DMS153 treated with DMSO at 0.1 percent for 48 hours (cell line): Measurements from ENCODE around the gene EME2.
A peak's percentile ranks its signal among the peaks of the same experiment; 100 is the strongest.
"Not testable (repeated sequence)": the region's sequence is repeated elsewhere in the genome, so short reads cannot be mapped to it uniquely, and the experiment has no call there.

Source experiments
- DNase-seq: peaks from one replicate; lab custom pipeline; 2025; ENCODE audit not compliant: unreplicated experiment; lab: John Stamatoyannopoulos, UW

EME2 gene

GRCh38 chr16:1772362-1772907 is at the start of gene EME2:
EME2 (plus strand) TSS chr16:1772810; CDS start chr16:1773228, 418 bp downstream.
- DNase-seq: no peak

GRCh38 chr16:1723450-1724147 is 49.0 kb upstream of the EME2 start:
- DNase-seq: peak; percentile 4

GRCh38 chr16:1724491-1724890 is 48.1 kb upstream of the EME2 start:
- no peak for DNase-seq

- no peak for DNase-seq
These were observed 45.7 kb upstream of the EME2 start for GRCh38 chr16:1726661-1727502.

GRCh38 chr16:1727651-1728624 is 44.7 kb upstream of the EME2 start:
- no peak for DNase-seq

- DNase-seq: no peak
These were observed 43.6 kb upstream of the EME2 start for GRCh38 chr16:1729026-1729425.

- DNase-seq: no peak
These were observed 43.2 kb upstream of the EME2 start for GRCh38 chr16:1729445-1729844.

GRCh38 chr16:1731073-1731472 is 41.5 kb upstream of the EME2 start:
- DNase-seq: no peak

- DNase-seq: no peak
These were observed 41.0 kb upstream of the EME2 start for GRCh38 chr16:1731603-1732002.

GRCh38 chr16:1732071-1732470 is 40.5 kb upstream of the EME2 start:
- no peak for DNase-seq

- DNase-seq: not testable (repeated sequence)
These were observed 40.0 kb upstream of the EME2 start for GRCh38 chr16:1732551-1732987.

- no peak for DNase-seq
These were observed 38.5 kb upstream of the EME2 start for GRCh38 chr16:1734123-1734522.

GRCh38 chr16:1734816-1735215 is 37.8 kb upstream of the EME2 start:
- no peak for DNase-seq

GRCh38 chr16:1740234-1740633 is 32.4 kb upstream of the EME2 start:
- no peak for DNase-seq

- DNase-seq: no peak
These were observed 31.7 kb upstream of the EME2 start for GRCh38 chr16:1740781-1741490.

- no peak for DNase-seq
These were observed 31.0 kb upstream of the EME2 start for GRCh38 chr16:1741553-1742165.

GRCh38 chr16:1743376-1744337 is 29.0 kb upstream of the EME2 start:
- DNase-seq: no peak

- DNase-seq: no peak
These were observed 28.2 kb upstream of the EME2 start for GRCh38 chr16:1744338-1744840.
